ENCODE measurements around the gene TEX14. TPM values are rescaled to one million over a fixed set of nuclear protein-coding genes. Genes with fewer than 3 reads are reported as not detected.
A peak's percentile ranks its signal among the peaks of the same experiment; 100 is the strongest.

Gene TEX14
- total and polyA plus RNA-seq, 10 of the 15 experiments (the other 5 are each of a cell fraction or from before 2014, with no cell fraction given): 0.15 to 1.3 (median 0.66) TPM

- Histone ChIP-seq H4K20me1 (ENCODE audit: control insufficient read depth, insufficient read depth) (no peaks in the 10 kb centered on the region), H3K9me3 (replicated peaks; ENCODE audit: control insufficient read depth, insufficient read depth, low read length) (no peaks in the 10 kb centered on the region), H3K79me2 (ENCODE audit: control insufficient read depth, insufficient read depth, low read length) (no peaks in the 10 kb centered on the region), H3K4me3 (no peak overlapping the region), H3K9ac (ENCODE audit: control insufficient read depth, insufficient read depth, low read length) (no peak overlapping the region), H3K27ac (ENCODE audit: control insufficient read depth, insufficient read depth) (peak overlapping the region; percentile 61), H3K27me3 (replicated peaks in 1 of 2; ENCODE audit: control insufficient read depth in 2 of 2, insufficient read depth in 2 of 2, low read length in 1 of 2) (no peaks in the 10 kb centered on the region), H3K36me3 (ENCODE audit: control insufficient read depth in 2 of 2, insufficient read depth in 2 of 2, low read length in 1 of 2) (no peaks in the 10 kb centered on the region), H3K4me2 (ENCODE audit: control insufficient read depth, insufficient read depth) (no peak overlapping the region), H3K4me1 (ENCODE audit: control insufficient read depth, insufficient read depth, low read length) (peaks cover 71% of the 10 kb centered on the region), H2AFZ (ENCODE audit: control insufficient read depth, low read depth, low read length) (peak overlapping the region; percentile 40)
- DNase-seq (ENCODE audit: low read depth, low spot score): no peak
- BruUV-seq (replicated peaks): no TSS peak
- SMC1A ChIA-PET (ENCODE audit: uncharacterized antibody, unreplicated experiment): interaction anchor here (1.2 to 4.3 kb wide), 2 partner anchors 13 to 38 kb away, joined by 3 to 28 read pairs; no protein-coding TSS in a partner anchor
- WGBS (ENCODE audit: insufficient coverage, insufficient replicate concordance, low lambda C conversion rate, missing lambda C conversion rate): 2% methylated on average over 3 of the region's 3 CpGs
- intact Hi-C loops (cut with micrococcal nuclease; ENCODE audit: unreplicated experiment): loop anchor here (5.0 kb wide), 1 partner anchor 100 kb away; no protein-coding TSS in a partner anchor
- POLR2A ChIA-PET: interaction anchor here (2.2 to 2.8 kb wide), 2 partner anchors 11 to 14 kb away, joined by 6 to 16 read pairs; no protein-coding TSS in a partner anchor
- RAD21 ChIA-PET (ENCODE audit: unreplicated experiment): interaction anchor here (2.7 kb wide), 1 partner anchor 14 kb away, joined by 15 read pairs; no protein-coding TSS in a partner anchor
- in situ Hi-C loops (cut with MboI): no loop called here
- peak; percentile 46 for ATAC-seq
- CTCF ChIA-PET: interaction anchor here (0.7 to 1.3 kb wide), 2 partner anchors 13 to 28 kb away, joined by 3 read pairs; no protein-coding TSS in a partner anchor
- no peak for FAIRE-seq
- TF ChIP-seq FOS (IDR thresholded peaks at IDR 0.05; ENCODE audit: borderline replicate concordance, extremely low read depth, insufficient read length) (no peak), PKNOX1 (IDR thresholded peaks at IDR 0.05) (no peak), ATF3 (IDR thresholded peaks at IDR 0.05; ENCODE audit: borderline replicate concordance, extremely low read depth, low read depth, low read length) (0 out of 2 replicates have a peak, but pooled peaks have one; percentile 16), NR2F1 (conservative IDR thresholded peaks at IDR 0.05) (peak; percentile 80), BRCA1 (IDR thresholded peaks at IDR 0.05; ENCODE audit: low read depth, low read length) (no peak), NFIC (IDR thresholded peaks at IDR 0.05; ENCODE audit: low read depth, low read length) (peak; percentile 62; the same call in 1 of the 2 replicates), JUNB (IDR thresholded peaks at IDR 0.05) (peak; percentile 73)
- TF ChIP-seq, protein P1, sequence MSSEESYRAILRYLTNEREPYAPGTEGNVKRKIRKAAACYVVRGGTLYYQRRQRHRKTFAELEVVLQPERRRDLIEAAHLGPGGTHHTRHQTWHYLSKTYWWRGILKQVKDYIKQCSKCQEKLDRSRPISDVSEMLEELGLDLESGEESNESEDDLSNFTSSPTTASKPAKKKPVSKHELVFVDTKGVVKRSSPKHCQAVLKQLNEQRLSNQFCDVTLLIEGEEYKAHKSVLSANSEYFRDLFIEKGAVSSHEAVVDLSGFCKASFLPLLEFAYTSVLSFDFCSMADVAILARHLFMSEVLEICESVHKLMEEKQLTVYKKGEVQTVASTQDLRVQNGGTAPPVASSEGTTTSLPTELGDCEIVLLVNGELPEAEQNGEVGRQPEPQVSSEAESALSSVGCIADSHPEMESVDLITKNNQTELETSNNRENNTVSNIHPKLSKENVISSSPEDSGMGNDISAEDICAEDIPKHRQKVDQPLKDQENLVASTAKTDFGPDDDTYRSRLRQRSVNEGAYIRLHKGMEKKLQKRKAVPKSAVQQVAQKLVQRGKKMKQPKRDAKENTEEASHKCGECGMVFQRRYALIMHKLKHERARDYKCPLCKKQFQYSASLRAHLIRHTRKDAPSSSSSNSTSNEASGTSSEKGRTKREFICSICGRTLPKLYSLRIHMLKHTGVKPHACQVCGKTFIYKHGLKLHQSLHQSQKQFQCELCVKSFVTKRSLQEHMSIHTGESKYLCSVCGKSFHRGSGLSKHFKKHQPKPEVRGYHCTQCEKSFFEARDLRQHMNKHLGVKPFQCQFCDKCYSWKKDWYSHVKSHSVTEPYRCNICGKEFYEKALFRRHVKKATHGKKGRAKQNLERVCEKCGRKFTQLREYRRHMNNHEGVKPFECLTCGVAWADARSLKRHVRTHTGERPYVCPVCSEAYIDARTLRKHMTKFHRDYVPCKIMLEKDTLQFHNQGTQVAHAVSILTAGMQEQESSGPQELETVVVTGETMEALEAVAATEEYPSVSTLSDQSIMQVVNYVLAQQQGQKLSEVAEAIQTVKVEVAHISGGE (CRISPR knock-in tag; IDR thresholded peaks at IDR 0.05): no peak
- TF ChIP-seq, protein P2, sequence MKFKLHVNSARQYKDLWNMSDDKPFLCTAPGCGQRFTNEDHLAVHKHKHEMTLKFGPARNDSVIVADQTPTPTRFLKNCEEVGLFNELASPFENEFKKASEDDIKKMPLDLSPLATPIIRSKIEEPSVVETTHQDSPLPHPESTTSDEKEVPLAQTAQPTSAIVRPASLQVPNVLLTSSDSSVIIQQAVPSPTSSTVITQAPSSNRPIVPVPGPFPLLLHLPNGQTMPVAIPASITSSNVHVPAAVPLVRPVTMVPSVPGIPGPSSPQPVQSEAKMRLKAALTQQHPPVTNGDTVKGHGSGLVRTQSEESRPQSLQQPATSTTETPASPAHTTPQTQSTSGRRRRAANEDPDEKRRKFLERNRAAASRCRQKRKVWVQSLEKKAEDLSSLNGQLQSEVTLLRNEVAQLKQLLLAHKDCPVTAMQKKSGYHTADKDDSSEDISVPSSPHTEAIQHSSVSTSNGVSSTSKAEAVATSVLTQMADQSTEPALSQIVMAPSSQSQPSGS (IDR thresholded peaks at IDR 0.05; ENCODE audit: low read length): peak; percentile 23; the same call in 1 of the 2 replicates
- TF ChIP-seq, protein P3, sequence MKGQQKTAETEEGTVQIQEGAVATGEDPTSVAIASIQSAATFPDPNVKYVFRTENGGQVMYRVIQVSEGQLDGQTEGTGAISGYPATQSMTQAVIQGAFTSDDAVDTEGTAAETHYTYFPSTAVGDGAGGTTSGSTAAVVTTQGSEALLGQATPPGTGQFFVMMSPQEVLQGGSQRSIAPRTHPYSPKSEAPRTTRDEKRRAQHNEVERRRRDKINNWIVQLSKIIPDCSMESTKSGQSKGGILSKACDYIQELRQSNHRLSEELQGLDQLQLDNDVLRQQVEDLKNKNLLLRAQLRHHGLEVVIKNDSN (IDR thresholded peaks at IDR 0.05; ENCODE audit: borderline replicate concordance, extremely low read length, insufficient read depth, low read depth, low read length): peak; percentile 19
Measured at GRCh38 chr17:58617563-58617962, 74.3 kb downstream of the TEX14 start.

Data from GM12878 (cell line).